GM12865 (cell line): Measurements from ENCODE around the gene KCNJ15.

ENCODE experiments used
- DNase-seq: peaks from one replicate; pipeline ENCODE4 v3.0.0; 2010; ENCODE audit warnings: low read depth
- H3K4me3 ChIP-seq: 2 replicates; pipeline ENCODE4 v1.5.1; 2011; ENCODE audit warnings: mild to moderate bottlenecking, low read depth, low read length, control low read depth
- CTCF ChIP-seq: IDR thresholded peaks from 2 replicates; pipeline ENCODE4 v1.5.1; 2011; ENCODE audit warnings: low read length, control low read depth, low read depth, inconsistent platforms; ENCODE audit not compliant: insufficient read depth; ENCODE audit errors: missing control alignments

Gene KCNJ15

GRCh38 chr21:38280454-38280853 is 23.7 kb downstream of the KCNJ15 start:
- H3K4me3 ChIP-seq = no peak overlapping the region
- no peak for TF ChIP-seq CTCF
- DNase-seq = no peak

- H3K4me3 ChIP-seq = no peak overlapping the region
- DNase-seq = no peak
- TF ChIP-seq CTCF = no peak
Measured at GRCh38 chr21:38280867-38281266, 24.1 kb downstream of the KCNJ15 start.

GRCh38 chr21:38282921-38283320 is 26.1 kb downstream of the KCNJ15 start:
- no peak for DNase-seq
- no peak overlapping the region for H3K4me3 ChIP-seq
- TF ChIP-seq CTCF = no peak

- H3K4me3 ChIP-seq = no peak overlapping the region
- no peak for DNase-seq
- TF ChIP-seq CTCF = no peak
Measured at GRCh38 chr21:38284216-38284615, 27.4 kb downstream of the KCNJ15 start.

- no peak overlapping the region for H3K4me3 ChIP-seq
- no peak for TF ChIP-seq CTCF
- no peak for DNase-seq
Measured at GRCh38 chr21:38286739-38287471, 30.1 kb downstream of the KCNJ15 start.

- no peak overlapping the region for H3K4me3 ChIP-seq
- DNase-seq = no peak
- TF ChIP-seq CTCF = no peak
Measured at GRCh38 chr21:38287476-38287875, 30.7 kb downstream of the KCNJ15 start.

- no peak overlapping the region for H3K4me3 ChIP-seq
- TF ChIP-seq CTCF = no peak
- DNase-seq = peak; percentile 31
Measured at GRCh38 chr21:38289705-38290485, 33.1 kb downstream of the KCNJ15 start.
